ENCODE results near the gene DUSP2.

The DUSP2 gene

DNA sequence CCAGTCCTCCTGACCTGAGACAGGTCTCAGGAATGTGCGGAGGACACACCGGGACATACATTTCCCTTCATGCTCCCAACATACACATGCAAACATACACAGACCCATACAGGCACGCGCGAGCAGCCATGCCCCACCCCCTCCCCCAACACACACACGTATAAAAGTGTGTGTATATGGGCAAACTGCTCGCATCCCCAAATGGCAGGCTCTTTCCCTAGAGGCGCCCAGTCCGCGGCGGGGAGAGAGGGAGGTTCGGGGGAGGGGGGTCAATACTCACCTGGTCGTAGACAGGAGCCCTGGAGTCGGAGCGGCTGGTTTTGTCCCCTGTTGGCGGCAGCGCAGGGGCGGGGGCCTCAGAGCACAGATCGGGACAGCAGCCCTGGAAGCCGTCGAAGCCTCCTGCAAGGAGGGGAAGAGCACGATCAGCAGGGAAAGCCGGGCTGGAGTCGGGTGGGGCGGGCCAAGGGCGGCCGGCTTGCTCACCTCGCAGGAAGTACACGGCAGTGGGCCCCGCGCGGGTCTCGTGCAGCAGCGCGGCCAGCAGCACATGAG lies 682 bp downstream of the DUSP2 start:
- Histone ChIP-seq H3K4me2 (ENCODE audit: low read length) (peak overlapping the region; percentile 79), H3K4me3 (ENCODE audit: low read depth, low read length) (peak overlapping the region; percentile 72), H2BK5ac (ENCODE audit: low read depth, low read length, poor library complexity) (no peak overlapping the region), H4K91ac (ENCODE audit: low read depth, low read length) (peak overlapping the region; percentile 64), H3K27ac (ENCODE audit: low read depth, low read length) (no peak overlapping the region), H3K4ac (ENCODE audit: low read depth, low read length) (peak overlapping the region; percentile 17), H4K12ac (ENCODE audit: low read depth, low read length) (no peak overlapping the region), H2BK120ac (ENCODE audit: insufficient read depth, low read length, poor library complexity) (no peak overlapping the region), H3K79me1 (ENCODE audit: low read length) (peaks cover 24% of the 10 kb centered on the region), H3K36me3 (ENCODE audit: control insufficient read depth in 1 of 2, insufficient read depth in 2 of 2, low read length in 2 of 2) (peaks cover 0 to 2% of the 10 kb centered on the region in 2 experiments), H3K18ac (ENCODE audit: low read length) (peak overlapping the region; percentile 70), H3K79me2 (ENCODE audit: control insufficient read depth, insufficient read depth, low read length, poor library complexity) (peaks cover 10% of the 10 kb centered on the region), H3K14ac (ENCODE audit: low read length) (peak overlapping the region; percentile 58), H4K8ac (ENCODE audit: low read depth, low read length) (peak overlapping the region; percentile 66), H2AK5ac (ENCODE audit: low read length) (no peak overlapping the region), H3K27me3 (ENCODE audit: insufficient read depth, low read length) (no peaks in the 10 kb centered on the region), H3K9ac (ENCODE audit: low read length) (no peak overlapping the region), H3K4me1 (ENCODE audit: control insufficient read depth in 1 of 2, insufficient read depth in 2 of 2, low read length in 2 of 2) (peaks cover 50 to 52% of the 10 kb centered on the region in 2 experiments), H2AFZ (ENCODE audit: insufficient read depth, low read length, poor library complexity) (peak overlapping the region; percentile 67), H3K23ac (ENCODE audit: low read length) (no peak overlapping the region), H3K9me3 (ENCODE audit: insufficient read depth, low read depth, low read length) (no peaks in the 10 kb centered on the region), H2BK12ac (ENCODE audit: low read length) (peak overlapping the region; percentile 34)
- WGBS (ENCODE audit: extremely low coverage, insufficient coverage, insufficient read length), result no CpG with 5 or more reads among the region's 35 CpGs
- peak in 1 of 2 donors; percentile 28 for DNase-seq

DNA sequence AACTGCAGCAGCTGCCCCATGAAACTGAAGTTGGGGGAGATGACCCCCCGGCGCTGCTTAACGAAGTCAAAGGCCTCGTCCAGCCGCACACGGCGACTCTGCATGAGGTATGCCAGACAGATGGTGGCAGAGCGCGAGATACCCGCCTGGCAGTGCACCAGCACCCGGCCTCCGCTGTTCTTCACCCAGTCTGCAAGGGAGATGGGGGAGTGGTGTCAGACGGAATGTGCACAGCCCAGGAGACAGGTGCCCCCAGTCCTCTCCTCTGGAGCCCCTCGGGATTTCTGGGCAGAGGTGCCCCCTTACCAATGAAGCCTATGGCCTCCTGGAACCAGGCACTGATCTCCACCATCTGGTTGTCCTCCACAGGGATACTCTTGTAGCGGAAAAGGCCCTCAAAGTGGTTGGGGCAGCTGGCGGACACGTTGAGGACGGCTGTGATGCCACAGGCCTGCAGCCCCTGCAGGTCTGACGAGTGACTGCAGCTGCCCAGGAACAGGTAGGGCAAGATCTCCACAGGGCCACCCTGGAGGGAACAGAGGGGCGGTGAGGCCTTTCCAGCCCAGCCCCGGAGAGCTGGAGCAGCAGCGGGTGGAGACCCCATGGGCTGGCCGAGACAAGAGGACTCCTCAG lies 1.3 kb downstream of the DUSP2 start:
- WGBS (ENCODE audit: extremely low coverage, insufficient coverage, insufficient read length), result no CpG with 5 or more reads among the region's 23 CpGs

DNA sequence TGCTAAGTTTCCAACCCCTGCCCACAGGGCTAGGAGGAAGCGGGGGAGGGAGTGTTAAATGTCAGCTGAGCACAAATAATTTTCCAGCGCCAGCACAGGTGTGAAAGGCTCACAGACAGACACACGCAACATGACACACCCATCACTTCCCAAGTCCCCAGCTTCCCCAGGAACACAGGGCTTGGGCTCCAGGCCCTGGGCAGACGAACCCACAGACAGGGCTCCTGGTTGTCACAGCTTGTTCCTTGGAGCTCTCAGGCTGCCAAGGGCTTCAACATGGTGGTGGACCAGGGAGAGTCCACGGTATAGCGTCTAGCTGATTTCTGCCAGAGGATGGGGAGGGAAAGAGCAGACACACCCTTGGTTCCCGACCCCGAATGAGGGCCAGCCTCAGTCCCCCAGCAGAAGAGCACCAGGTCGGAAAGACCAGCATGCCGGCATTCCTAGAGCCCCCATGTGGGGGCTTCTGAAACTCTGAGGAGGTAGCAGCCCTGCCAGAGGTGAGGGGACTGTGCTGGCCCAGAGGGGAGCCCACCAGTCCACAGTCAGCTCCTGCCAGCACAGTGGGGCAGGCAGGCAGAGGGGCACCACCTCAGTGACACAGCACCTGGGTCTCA lies 1.9 kb downstream of the DUSP2 start:
- WGBS (ENCODE audit: extremely low coverage, insufficient coverage, insufficient read length), result no CpG with 5 or more reads among the region's 10 CpGs
- Histone ChIP-seq H2BK5ac (ENCODE audit: low read depth, low read length, poor library complexity) (no peak overlapping the region), H3K9me3 (ENCODE audit: insufficient read depth, low read depth, low read length) (no peaks in the 10 kb centered on the region), H2AFZ (ENCODE audit: insufficient read depth, low read length, poor library complexity) (no peak overlapping the region), H3K4me1 (ENCODE audit: control insufficient read depth in 1 of 2, insufficient read depth in 2 of 2, low read length in 2 of 2) (peaks cover 44 to 46% of the 10 kb centered on the region in 2 experiments), H3K18ac (ENCODE audit: low read length) (no peak overlapping the region), H3K36me3 (ENCODE audit: control insufficient read depth in 1 of 2, insufficient read depth in 2 of 2, low read length in 2 of 2) (peaks cover 0 to 2% of the 10 kb centered on the region in 2 experiments), H3K27me3 (ENCODE audit: insufficient read depth, low read length) (no peaks in the 10 kb centered on the region), H4K12ac (ENCODE audit: low read depth, low read length) (no peak overlapping the region), H2AK5ac (ENCODE audit: low read length) (no peak overlapping the region), H3K4me2 (ENCODE audit: low read length) (no peak overlapping the region), H2BK12ac (ENCODE audit: low read length) (no peak overlapping the region), H4K8ac (ENCODE audit: low read depth, low read length) (no peak overlapping the region), H3K4ac (ENCODE audit: low read depth, low read length) (no peak overlapping the region), H3K27ac (ENCODE audit: low read depth, low read length) (no peak overlapping the region), H2BK120ac (ENCODE audit: insufficient read depth, low read length, poor library complexity) (no peak overlapping the region), H3K14ac (ENCODE audit: low read length) (no peak overlapping the region), H3K79me2 (ENCODE audit: control insufficient read depth, insufficient read depth, low read length, poor library complexity) (peaks cover 10% of the 10 kb centered on the region), H4K91ac (ENCODE audit: low read depth, low read length) (no peak overlapping the region), H3K4me3 (ENCODE audit: low read depth, low read length) (no peak overlapping the region), H3K9ac (ENCODE audit: low read length) (peak overlapping the region; percentile 11), H3K79me1 (ENCODE audit: low read length) (peaks cover 22% of the 10 kb centered on the region), H3K23ac (ENCODE audit: low read length) (no peak overlapping the region)
- DNase-seq, result no peak

More for the DNA sequence above, 1.3 kb downstream of the DUSP2 start:
- H2BK5ac ChIP-seq (ENCODE audit: low read depth, low read length, poor library complexity), result no peak overlapping the region
- peak overlapping the region; percentile 72 for H3K4me3 ChIP-seq (ENCODE audit: low read depth, low read length)
- peaks cover 10% of the 10 kb centered on the region for H3K79me2 ChIP-seq (ENCODE audit: control insufficient read depth, insufficient read depth, low read length, poor library complexity)
- no peak overlapping the region for H4K12ac ChIP-seq (ENCODE audit: low read depth, low read length)
- H3K9ac ChIP-seq (ENCODE audit: low read length), result no peak overlapping the region
- no peaks in the 10 kb centered on the region for H3K27me3 ChIP-seq (ENCODE audit: insufficient read depth, low read length)
- H4K91ac ChIP-seq (ENCODE audit: low read depth, low read length), result no peak overlapping the region
- DNase-seq, result peak in 1 of 2 donors; percentile 45
- peaks cover 49 to 52% of the 10 kb centered on the region in 2 experiments for H3K4me1 ChIP-seq (ENCODE audit: control insufficient read depth in 1 of 2, insufficient read depth in 2 of 2, low read length in 2 of 2)
- H3K9me3 ChIP-seq (ENCODE audit: insufficient read depth, low read depth, low read length), result no peaks in the 10 kb centered on the region
- peak overlapping the region; percentile 79 for H3K4me2 ChIP-seq (ENCODE audit: low read length)
- no peak overlapping the region for H2BK12ac ChIP-seq (ENCODE audit: low read length)
- H3K36me3 ChIP-seq (ENCODE audit: control insufficient read depth in 1 of 2, insufficient read depth in 2 of 2, low read length in 2 of 2), result peaks cover 0 to 2% of the 10 kb centered on the region in 2 experiments
- no peak overlapping the region for H3K23ac ChIP-seq (ENCODE audit: low read length)
- no peak overlapping the region for H3K27ac ChIP-seq (ENCODE audit: low read depth, low read length)
- H2BK120ac ChIP-seq (ENCODE audit: insufficient read depth, low read length, poor library complexity), result no peak overlapping the region
- H3K79me1 ChIP-seq (ENCODE audit: low read length), result peaks cover 24% of the 10 kb centered on the region
- H4K8ac ChIP-seq (ENCODE audit: low read depth, low read length), result no peak overlapping the region
- H2AFZ ChIP-seq (ENCODE audit: insufficient read depth, low read length, poor library complexity), result peak overlapping the region; percentile 67
- no peak overlapping the region for H2AK5ac ChIP-seq (ENCODE audit: low read length)
- no peak overlapping the region for H3K14ac ChIP-seq (ENCODE audit: low read length)
- no peak overlapping the region for H3K18ac ChIP-seq (ENCODE audit: low read length)
- H3K4ac ChIP-seq (ENCODE audit: low read depth, low read length), result no peak overlapping the region

DNA sequence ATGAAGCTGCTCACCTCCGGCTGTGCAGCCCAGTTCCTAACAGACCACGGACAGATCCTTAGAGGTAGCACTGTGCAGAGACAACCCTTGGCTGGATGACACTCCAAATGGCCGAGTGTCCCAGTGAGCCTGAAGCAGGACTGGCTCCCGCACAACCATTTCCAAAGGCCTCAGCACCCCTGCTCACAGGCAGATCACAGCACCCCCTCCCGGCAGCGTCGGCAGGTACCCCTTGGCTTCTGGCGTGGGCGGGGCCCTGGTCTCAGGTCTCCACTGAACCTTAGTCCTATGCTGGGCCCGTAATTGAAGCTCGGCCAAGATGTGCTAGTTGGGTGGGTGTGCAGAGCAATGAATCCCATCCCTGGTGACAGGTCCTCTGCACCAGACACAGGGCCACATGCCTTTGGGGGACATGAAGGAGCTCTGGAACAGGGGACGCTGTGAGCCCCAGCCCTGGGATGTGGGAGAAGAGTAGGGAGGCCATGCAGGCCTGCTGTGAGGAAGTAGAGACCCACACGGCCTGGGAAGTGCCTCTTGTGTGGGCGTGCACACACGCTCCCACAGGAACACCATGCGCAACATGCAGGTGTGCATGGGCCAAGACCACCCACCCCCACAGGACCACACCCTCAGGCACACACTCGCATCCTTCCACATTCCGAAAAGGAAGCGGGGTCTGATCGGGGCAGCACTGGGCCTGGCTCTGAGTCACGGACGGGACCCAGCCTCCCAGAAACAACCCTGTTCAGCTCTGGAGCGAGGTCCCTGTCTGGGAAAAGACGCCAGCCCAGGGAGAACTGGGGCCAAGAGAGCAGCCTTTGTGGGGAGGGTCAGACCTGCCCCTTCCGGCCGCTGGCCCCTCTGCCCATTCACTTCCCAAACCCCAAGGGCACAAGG lies 2.8 kb downstream of the DUSP2 start:
- Histone ChIP-seq H4K91ac (ENCODE audit: low read depth, low read length) (no peak overlapping the region), H3K4me3 (ENCODE audit: low read depth, low read length) (no peak overlapping the region), H3K27ac (ENCODE audit: low read depth, low read length) (no peak overlapping the region), H3K79me1 (ENCODE audit: low read length) (peaks cover 16% of the 10 kb centered on the region), H2BK12ac (ENCODE audit: low read length) (no peak overlapping the region), H3K79me2 (ENCODE audit: control insufficient read depth, insufficient read depth, low read length, poor library complexity) (peaks cover 8% of the 10 kb centered on the region), H4K12ac (ENCODE audit: low read depth, low read length) (no peak overlapping the region), H3K27me3 (ENCODE audit: insufficient read depth, low read length) (no peaks in the 10 kb centered on the region), H2AFZ (ENCODE audit: insufficient read depth, low read length, poor library complexity) (no peak overlapping the region), H3K14ac (ENCODE audit: low read length) (no peak overlapping the region), H2BK120ac (ENCODE audit: insufficient read depth, low read length, poor library complexity) (no peak overlapping the region), H3K9ac (ENCODE audit: low read length) (no peak overlapping the region), H3K36me3 (ENCODE audit: control insufficient read depth in 1 of 2, insufficient read depth in 2 of 2, low read length in 2 of 2) (peaks cover 0 to 2% of the 10 kb centered on the region in 2 experiments), H3K4me2 (ENCODE audit: low read length) (no peak overlapping the region), H3K23ac (ENCODE audit: low read length) (no peak overlapping the region), H2BK5ac (ENCODE audit: low read depth, low read length, poor library complexity) (no peak overlapping the region), H2AK5ac (ENCODE audit: low read length) (no peak overlapping the region), H3K18ac (ENCODE audit: low read length) (no peak overlapping the region), H3K4ac (ENCODE audit: low read depth, low read length) (no peak overlapping the region), H3K9me3 (ENCODE audit: insufficient read depth, low read depth, low read length) (no peaks in the 10 kb centered on the region), H4K8ac (ENCODE audit: low read depth, low read length) (no peak overlapping the region), H3K4me1 (ENCODE audit: control insufficient read depth in 1 of 2, insufficient read depth in 2 of 2, low read length in 2 of 2) (peaks cover 37 to 38% of the 10 kb centered on the region in 2 experiments)
- DNase-seq, result no peak
- no CpG with 5 or more reads among the region's 26 CpGs for WGBS (ENCODE audit: extremely low coverage, insufficient coverage, insufficient read length)
